NCI-H2227 (cell line): ENCODE results near the gene REEP1.
"Not testable (repeated sequence)": the region's sequence is repeated elsewhere in the genome, so short reads cannot be mapped to it uniquely, and the experiment has no call there.

ENCODE experiments used
- DNase-seq: peaks from one replicate; lab custom pipeline; 2025; ENCODE audit not compliant: unreplicated experiment; lab: John Stamatoyannopoulos, UW

The REEP1 gene

DNA sequence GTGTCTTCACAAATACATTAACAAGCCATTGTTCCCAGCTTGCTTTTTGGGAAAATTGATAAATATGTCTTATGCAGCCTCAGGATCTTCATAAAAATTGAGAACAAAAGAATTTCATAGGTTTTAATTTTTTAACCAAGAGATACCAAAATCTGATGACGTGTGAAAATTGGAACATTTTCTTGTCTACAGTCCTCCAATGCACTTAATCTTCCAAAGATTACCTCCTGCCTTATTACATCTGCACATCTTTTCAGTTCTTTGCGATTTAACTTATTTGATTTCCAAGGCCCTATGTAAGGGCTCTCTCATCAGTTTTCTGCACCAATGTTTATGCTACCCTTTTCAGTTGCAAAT, 135.1 kb downstream of the REEP1 start:
- no peak for DNase-seq

DNA sequence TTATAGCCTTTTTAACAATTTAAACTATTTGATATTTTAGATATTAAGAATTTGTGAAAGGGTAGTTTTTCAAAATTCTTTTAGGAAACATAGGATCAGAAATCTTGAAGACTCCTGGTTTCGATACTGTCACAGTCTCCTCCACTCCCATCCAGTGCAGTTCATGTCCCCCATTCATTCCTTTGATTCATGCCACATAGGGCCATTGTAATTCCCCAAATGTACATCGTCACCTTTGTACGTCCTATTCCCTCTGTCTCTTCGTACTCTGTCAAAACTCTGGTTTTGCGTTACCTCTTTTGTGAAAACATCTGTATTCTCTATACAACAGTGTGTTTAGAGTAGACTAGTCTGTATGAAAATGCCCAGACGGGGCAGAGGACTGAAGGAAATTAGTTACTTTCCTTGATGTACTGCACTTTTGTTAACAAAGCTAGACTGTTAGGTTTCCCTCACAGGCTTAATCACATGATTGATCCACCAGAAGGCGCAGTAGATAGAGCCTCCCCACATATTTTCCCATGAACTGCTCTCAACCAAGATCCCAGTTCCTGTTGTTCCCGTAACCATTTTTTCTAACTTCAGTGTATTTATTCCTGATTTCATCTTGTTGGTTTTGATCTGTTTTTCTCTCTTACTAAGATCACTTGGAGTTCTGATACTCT, 135.6 kb downstream of the REEP1 start:
- DNase-seq, result peak; percentile 46

DNA sequence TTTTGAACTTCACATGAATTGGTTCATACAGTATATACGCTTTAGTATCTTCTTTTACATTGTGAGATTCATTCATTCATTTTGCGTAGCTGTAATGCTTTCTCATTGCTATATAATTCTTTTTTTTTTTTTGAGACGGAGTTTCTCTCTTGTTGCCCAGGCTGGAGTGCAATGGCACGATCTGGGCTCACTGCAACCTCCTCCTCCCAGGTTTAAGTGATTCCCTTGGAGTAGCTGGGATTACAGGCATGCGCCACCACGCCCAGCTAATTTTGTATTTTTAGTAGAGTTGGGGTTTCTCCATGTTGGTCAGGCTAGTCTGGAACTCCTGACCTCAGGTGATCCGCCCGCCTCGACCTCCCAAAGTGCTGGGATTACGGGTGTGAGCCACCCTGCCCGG, 136.9 kb downstream of the REEP1 start:
- not testable (repeated sequence) for DNase-seq

DNA sequence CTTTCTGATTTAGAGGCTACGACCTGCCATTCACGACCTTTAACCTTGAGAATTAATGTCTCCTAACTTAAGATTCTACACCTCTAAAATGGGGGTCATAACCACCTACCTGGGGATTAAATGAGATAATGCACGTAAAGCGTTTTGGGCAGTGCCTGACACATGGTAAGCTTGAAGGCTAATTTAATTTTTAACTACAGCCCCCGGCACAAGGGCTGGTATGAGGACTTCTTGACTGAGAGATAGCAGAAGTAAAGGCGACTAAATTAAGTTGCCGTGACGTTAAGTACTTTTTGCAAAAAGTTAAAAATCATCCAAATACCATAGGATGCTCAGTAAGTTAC, 137.6 kb downstream of the REEP1 start:
- no peak for DNase-seq

DNA sequence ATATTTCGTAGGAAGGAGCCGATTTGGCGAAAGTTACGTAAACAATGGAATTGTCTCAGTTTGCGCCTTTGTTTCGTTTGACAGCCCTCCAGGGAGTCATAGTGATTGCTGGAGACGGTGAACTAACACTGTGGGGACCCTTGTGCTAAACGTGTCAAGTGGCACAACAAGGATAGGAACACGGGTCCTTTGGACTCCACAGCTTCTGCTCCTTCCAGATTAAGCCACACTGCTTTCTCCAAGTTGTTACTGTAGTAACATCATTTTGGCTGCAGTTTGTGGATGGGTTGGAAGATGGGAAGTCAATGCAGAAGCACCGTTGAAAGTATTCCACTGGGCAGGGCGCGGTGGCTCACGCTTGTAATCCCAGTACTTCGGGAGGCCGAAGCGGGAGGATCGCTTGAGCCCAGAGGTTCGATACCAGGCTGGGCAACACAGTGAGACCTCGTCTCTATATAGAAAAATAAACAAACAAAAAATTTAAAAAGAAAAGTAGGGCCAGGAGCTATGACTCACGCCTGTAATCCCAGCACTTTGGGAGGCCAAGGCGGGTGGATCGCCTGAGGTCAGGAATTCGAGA, 141.5 kb downstream of the REEP1 start:
- peak; percentile 61 for DNase-seq

DNA sequence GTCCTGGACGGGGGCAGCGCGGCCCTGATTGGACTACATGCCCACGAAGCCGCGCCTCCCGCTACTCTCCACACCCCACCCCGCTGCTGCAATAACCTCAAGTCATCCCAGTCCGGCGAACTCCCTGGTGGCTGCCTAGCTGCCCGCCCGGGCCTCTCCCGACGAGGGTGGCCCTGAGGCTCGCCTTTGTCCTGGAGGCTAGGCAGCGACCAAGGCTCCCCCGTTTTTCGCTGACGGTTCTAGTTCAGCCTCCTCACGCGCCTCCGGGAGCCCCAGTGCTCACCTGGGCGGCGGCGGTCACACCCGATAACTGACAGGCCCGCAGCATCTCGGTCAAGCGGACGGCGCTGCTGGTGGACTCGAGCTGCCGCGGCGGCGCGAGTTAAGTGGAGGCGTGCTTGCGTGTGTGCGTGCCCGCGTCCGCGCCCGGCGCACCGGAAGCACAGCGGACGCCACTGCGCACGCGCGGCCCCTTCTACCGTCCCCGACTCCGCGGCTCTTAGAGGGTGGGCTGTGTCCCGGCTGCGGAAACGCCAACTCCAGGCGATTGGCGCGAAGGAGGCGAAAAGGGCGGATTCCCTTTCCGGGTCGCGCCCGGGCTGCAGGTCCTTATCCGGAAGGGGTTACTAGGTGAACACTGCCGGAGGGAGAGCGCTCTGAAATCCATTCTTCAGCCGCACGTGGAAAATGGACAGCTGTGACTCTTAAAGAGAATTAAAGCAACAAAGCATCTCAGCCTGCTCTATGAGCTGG, 142.2 kb downstream of the REEP1 start, which contains the start of gene IMMT:
Gene IMMT (minus strand): TSS at position 408 of the 753 bp plus-strand sequence. CDS start 80 bp downstream, at position 328.
- peak; percentile 98 for DNase-seq

DNA sequence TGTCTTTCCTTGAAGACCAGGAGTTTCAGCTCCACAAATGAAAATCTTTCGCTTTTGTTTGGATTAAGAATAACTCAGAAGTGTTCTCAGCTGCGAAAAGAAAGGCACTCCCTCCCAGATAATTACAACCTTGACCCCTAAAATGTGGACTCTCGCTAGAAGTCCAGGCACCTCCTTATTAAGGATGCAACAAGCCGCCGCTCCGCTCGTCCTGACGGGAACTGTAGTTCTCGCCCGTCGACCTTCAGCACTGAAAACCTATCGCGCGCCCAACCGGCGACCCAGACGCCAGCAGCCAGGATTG, 142.7 kb downstream of the REEP1 start:
- DNase-seq, result peak; percentile 95

DNA sequence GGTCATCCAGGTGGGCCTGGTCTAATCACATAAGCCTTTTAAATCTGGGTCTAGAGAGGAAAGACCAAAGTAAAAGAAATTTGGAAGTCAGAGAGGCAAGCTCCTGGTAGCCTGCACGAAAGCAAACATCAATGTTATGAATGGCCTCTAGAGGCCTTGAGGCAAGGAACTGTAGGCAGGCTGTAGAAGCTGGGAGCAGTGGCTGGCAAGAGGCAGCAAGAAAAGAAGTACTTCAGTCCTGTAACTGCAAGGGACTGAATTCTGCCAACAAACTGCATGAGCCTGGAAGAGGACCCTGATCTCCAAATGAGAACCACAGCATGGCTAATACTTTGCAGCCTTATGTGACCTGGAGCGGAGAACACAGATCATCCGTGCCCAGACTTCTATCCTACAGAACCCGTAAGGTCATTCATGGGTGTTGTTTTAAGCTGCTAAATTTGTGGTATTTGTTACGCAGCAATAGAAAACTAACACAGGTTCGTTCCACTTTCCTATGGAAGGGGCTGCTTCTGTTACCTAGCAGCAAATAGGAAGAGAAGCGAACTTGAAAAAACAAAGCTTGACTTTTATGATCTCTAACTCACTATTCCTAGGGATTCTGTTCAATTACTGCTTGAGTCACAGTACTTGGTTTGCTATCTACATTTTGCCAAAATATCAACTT, 143.4 kb downstream of the REEP1 start:
- peak; percentile 30 for DNase-seq

DNA sequence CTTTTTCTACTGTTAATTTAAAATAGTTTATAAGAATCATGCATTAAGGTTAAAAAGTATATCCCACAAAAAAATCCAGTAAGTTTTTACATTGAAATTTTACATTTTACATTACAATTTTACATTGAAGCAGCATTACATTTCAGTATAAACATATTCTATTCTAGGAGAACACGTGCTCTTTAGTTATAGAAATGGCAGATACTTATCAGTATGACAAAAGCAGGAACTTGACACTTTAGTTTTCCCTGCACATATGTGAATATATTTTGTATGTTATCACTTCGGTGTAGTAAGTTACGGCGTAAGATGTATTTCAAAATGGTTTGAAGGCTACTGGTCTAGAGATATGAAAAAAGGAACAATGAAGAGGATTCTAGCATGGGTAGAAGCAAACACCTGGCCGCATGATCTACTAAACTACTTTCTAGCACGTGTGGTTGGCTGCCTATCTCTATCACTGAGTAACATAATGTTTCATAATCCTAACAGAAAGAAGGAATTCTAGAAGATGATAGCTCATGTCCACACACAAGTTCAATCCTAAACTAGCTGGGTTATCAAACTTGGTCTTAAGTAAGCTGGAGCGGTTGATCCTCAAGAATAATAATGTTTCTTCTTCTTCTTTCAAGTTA, 147.5 kb downstream of the REEP1 start:
- no peak for DNase-seq

DNA sequence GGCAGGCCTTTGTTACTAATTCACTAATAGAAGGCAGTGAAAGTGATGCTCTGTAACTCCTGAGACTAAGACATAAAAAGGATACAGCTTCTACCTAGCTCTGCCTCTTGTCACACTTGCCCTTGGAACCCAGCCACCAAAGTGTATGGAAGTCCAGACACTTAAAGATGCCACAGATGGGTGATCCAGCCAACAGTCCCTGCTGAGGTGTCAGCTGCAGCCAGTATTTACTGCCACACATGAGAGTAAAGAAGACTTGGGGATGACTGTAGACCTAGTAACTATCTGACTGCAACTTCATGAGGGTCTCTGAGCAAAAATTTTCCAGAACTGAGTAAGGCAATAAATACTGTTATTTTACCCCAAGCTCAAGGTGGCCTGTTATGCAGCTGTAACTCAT, 151.0 kb downstream of the REEP1 start:
- no peak for DNase-seq

DNA sequence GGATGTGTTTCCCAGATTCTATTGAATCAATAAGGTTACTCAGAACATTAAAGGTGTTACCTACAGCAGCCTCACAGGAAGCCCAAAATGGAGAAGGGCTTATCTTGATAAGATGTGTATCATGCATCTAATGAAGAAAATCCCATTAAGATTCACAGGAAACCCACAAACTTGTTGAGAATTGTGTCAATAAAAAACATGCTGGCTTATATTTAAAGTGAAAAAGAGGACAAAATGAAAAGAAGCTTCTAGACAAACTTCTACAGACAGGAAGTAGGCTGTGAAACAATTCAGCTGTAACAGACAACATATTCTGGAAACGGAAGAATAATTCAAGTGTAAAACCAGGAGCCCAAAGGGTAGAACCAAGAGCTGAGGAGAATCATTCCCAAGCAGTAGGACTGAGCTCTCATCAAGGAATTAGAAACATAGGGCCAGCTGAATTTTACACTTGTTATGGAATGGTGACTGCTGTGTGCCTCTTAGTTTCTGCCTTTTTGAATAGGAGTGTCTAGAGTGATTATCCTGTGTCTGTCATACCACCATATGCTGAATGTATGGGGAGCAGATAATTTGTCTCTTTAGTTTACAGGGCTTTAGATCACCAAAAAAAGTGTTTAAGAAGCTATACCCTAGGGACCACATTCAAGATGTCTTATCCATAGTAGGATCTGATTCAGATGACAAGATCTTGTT, 151.8 kb downstream of the REEP1 start:
- no peak for DNase-seq

DNA sequence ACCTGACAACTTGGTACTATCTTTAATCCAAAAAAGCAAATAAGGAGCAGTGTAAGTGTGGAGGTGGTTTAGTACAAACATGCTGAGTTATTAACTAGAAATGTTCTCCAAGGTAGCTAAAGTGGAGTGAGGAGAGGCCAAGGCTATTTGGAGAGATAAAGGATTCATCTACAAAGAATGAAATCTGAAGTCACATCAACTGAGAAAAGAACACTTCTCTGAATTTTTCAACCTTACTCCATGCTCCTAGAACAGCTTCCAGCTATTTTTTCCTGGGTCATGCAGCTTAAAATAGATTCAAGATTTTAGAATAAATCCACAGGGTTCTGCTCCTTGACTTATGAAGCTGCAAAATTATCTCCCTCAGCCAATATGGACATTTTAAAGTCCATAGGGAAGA, 160.8 kb downstream of the REEP1 start:
- DNase-seq, result no peak

DNA sequence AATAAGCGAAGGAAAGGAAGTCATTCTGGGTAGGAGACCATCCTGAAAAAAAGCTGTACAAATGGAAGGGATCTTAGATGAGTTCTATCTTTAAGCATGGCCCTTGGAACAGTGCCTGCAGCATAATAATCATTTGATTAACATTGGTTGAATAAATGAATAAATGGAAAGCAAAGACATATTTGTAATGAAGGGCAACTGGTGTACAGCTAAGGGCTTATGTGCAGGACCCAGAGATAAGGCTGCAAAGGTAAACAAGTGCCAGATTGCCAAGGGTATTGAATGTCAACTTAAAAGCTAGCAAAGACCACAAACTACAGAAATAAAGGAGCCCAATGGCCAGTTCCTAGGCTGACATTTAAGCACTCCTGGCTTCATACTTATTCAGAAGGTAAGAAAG, 161.6 kb downstream of the REEP1 start:
- DNase-seq, result no peak

DNA sequence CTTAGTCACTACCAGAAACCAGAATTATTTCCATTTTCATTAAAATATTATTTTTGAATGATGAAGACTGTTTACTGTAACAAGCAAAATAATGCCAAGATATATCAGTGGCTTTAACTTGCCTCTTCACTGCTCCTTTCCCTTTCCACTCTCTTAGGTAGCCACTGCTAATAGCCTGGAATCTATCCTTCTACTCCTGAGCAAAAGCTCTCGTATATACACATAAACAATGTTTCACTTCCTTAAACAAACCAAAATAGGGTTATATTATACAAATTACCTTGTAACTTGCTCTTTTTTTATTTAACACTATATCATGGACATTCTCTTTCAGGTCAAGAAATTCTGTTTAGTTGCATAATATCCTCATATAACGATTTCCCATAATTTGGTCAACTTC, 163.0 kb downstream of the REEP1 start:
- no peak for DNase-seq

DNA sequence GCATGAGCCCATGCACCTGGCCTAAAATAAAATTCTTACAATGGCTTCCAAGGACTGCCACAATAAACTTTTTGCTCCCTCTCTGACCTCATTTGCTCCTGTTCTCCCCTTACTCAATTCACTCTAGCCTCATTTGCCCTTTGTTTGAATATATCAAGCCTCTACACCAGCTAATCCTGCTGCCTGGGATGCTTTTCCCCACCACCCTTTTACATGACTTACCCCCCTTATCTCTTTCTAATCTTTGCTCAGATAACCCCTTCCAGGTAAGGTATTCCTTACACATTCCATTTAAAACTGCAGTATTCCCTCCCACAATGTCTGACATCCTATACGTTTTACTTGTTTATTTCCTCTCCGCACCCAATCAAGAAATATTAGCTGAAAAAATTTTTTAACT, 164.8 kb downstream of the REEP1 start:
- DNase-seq, result no peak

DNA sequence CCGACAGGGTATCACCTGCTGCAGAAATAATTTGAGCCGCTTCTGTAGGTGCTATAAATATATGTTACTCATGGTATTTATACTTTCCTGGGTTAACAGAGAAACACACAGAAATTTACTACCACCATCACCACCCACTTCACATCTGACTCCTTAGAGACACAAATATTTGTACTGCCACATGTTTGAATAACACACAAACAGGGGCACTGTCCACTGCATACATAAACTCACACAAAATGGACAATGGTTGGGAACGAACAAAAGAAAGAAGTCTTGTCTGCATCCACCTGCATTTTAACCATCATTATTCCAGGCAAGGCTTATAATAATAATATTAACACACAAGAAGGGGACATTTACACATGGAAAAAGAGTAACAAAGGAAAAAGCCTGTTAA, 166.1 kb downstream of the REEP1 start:
- DNase-seq, result no peak

DNA sequence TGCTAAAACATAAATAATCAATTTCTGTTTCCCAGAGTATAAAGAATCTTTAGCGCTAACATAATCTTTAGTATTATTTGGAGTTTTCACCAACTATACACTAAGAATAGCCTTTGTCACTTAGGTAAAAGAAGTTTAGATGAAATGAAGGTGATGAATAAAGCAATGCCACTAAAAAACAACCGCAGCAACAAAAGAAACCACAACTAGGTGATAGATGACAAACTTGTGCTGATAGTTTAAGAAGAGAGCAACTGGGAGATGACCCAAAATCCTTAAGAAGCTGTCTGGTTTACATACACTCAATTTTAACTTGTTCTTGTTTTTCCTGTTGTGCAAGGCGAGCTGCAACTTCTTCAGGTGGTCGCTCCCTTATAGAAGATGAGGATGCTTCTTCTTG, 167.0 kb downstream of the REEP1 start:
- no peak for DNase-seq
